ENCODE results near the gene FAM171A2.
"Not testable (repeated sequence)": the region's sequence is repeated elsewhere in the genome, so short reads cannot be mapped to it uniquely, and the experiment has no call there.

The FAM171A2 gene

DNA sequence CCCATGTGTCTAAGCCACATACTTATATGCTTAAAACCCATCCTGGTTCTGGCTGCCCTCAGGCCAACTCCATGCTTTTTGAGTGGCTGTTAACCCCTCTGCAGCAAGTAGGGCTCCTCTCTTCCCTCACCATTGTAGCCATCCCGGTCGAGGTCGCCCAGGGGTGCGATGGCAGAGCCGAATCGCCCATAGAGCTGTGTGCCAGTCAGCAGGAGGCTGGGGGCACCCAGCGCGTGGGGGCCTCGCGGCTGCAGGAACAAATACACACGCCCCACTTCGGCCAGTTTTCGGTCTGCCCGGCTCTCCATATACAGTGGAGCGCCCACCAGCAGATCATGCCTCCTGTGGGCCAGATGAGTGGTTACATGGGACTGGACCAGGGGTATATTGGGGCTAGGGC, 19.7 kb upstream of the FAM171A2 start:
- no peak for DNase-seq

DNA sequence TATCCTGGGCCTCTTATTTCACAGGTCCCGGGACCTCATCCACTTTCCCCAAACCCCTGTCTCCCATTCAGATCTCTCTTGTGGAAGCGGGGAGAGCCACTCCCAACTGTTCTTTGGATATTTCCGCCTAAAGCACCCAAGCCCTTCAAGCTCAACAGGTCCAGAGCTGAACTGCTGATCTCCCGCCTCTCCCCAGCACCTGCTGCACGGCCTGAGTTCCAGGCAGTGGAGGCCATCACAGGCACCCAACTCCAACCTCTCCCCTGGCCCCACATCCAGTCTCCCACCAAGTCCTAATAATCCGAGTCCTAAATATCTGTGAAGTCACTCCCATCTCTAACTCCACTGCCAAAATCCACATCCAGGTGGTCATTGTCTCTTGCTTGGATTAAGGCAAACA, 19.3 kb upstream of the FAM171A2 start:
- DNase-seq, result no peak

DNA sequence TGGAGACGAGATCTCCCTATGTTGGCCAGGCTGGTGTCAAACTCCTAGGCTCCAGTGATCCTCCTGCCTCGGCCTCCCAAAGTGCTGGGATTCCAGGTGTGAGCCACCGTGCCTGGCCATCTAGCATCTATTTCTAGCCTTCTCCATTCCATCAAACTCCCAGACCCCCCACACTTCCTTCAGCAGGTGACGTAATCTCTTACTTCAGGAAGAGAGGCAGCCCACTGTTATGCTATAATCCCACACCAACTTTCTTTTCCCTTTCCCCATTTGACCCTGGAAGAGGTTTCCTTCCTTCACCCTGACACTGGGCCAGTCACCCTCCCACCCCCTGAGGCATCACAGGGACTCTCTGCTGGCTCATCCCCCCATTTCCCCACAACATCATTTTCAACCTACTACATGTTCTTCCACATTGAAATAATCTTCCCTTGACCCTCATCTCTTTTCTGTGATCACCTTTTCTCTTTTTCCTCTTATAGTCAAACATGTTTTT, 18.2 kb upstream of the FAM171A2 start:
- DNase-seq, result no peak

- DNase-seq, result no peak
These were observed 17.1 kb upstream of the FAM171A2 start for GRCh38 chr17:44380767-44381166.

GRCh38 chr17:44379887-44380286, 16.2 kb upstream of the FAM171A2 start:
- DNase-seq, result no peak

- no peak for DNase-seq
These were observed 14.6 kb upstream of the FAM171A2 start for GRCh38 chr17:44378171-44378705.

- no peak for DNase-seq
These were observed 13.1 kb upstream of the FAM171A2 start for GRCh38 chr17:44376779-44377178.

GRCh38 chr17:44376124-44376523, 12.5 kb upstream of the FAM171A2 start:
- DNase-seq, result peak; percentile 59

DNA sequence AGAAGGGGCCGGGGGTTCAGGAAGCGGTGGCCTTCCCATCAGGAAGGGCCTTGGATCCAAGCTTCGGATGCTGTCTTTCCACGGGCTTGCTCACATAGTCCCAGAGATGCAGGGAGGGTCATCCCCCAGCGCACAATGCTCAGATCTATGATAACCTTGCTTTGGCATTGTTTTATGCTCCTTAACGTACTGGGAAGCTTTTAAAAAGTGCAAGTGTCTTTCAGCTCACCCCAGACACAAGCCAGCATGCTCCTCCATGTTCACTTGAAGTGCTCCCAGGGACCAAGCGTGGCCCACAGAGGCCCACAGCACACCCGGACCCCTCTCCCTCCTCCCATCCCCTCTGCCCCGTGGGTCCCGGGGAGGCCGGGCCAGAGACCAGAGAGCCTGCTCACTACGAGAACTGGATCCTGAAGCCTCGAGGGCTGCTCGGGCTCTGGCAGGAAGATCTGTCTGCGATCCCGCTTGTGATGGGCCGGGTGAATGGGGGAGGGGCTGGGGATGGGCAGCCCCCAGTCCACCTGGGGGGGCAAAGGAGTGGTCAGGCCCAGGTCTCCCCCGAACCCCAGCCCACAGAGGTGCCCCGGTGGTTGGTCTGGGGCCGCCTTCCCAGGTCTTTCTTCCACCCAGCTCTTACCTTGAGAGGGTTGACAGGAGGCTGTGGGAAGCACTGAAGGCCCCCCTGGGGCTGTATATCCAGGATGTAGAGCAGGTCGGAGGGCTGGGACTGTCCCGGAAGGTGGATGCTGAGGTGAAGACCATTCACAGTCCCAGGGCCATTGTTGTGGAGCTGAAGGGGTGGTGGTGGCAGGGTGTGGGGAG, 11.8 kb upstream of the FAM171A2 start:
- peak; percentile 68 for DNase-seq

- peak; percentile 75 for DNase-seq
These were observed 10.9 kb upstream of the FAM171A2 start for GRCh38 chr17:44374306-44375195.

- DNase-seq, result no peak
These were observed 8.4 kb upstream of the FAM171A2 start for GRCh38 chr17:44372036-44372435.

DNA sequence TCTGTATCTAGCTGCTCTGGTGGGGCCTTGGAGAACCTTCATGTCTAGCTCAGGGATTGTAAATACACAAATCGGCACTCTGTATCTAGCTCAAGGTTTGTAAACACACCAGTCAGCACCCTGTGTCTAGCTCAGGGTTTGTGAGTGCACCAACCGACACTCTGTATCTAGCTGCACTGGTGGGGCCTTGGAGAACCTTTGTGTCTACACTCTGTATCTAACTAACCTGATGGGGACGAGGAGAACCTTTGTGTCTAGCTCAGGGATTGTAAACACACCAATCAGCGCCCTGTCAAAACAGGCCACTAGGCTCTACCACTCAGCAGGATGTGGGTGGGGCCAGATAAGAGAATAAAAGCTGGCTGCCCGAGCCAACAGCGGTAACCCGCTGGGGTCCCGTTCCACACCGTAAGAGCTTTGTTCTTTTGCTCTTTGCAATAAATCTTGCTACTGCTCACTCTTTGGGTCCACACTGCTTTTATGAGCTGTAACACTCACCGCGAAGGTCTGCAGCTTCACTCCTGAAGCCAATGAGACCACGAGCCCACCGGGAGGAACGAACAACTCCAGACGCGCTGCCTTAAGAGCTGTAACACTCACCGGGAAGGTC, 5.9 kb upstream of the FAM171A2 start:
- DNase-seq, result not testable (repeated sequence)

- DNase-seq, result not testable (repeated sequence)
These were observed 5.0 kb upstream of the FAM171A2 start for GRCh38 chr17:44368391-44369243.

DNA sequence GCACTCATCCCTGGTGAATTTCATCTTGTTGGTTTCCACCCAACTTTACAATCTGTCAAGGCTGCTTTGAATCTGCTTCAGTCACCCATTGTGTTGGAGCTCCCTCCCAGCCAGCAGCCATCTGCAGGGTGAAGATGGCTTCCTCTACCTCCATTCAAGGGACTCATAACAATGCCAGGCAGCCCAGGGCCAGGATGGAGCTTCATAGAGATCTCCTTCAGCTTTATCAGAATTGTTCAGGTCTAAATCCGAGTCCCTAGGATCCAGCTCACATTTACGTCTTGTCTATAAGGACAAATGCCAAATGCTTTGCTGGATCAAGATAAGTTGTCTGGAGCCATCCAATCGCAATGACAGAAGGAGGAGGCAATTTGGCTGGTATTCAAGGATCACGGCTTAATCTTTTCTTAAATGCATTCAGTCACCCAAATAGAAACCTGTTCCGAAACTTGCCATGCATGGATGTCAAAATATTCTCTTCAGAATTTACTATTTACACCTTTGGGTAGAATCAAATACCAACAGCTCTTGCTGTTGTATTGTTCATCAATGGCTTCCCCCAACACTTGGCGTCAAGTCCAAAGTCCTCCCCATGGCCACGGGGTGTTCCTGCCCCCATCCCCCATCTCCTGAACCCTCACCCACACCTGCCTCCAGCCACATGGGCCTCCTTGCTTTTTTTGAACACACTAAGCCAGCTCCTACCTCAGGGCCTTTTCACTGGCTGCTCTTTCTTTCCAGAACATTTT, 3.8 kb upstream of the FAM171A2 start:
- no peak for DNase-seq

DNA sequence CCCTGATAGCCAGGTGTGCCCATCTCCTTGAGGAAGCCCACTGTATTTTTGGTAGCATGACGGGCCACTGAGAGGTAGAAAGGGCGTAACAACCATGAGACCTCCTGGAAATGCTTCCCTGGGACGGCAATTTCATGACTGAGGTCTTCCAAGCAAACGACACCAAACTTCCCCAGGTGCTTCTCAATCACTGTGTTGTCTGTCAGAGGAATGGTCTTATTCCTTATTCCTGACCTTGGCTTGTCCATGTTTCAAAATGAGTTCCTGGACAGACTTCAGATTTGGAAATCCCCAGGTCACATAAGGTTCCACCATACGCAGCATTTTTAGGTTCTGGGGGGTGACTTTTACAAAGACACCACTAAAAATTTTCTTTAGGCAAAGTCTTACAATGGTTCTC, 1.4 kb upstream of the FAM171A2 start:
- not testable (repeated sequence) for DNase-seq

DNA sequence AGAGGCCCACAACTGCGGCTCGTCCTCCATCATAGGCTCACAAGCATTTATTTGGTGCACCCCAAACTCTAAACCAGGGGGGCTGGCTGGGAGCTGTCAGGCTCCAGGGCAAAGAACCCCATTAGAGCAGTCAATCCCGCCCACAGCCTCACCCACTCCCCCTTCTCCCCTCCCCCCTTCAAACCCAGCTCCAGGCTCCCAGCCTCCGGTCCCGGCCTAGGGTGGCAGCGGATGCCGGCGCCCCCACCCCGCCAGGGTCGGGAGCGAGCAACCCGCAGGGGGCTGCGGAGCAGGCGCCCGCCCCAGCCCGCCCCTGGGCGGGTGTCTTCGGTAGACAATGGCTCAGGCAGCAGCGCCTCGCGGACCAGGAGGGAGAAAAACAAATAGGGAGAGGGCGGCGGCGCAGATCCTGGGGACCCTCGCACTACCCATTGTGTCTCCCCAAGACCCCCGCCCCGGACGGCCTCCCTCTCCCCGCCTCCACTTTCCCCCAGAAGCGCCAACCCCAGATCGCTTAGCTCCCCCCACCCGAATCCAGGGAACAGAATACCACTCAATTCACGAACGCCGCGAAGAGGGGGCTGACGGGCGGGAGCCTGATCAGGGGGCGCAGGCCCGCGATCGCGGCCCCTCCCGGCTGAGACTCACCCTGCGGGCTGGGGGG, 572 bp downstream of the FAM171A2 start:
- peak; percentile 50 for DNase-seq

DNA sequence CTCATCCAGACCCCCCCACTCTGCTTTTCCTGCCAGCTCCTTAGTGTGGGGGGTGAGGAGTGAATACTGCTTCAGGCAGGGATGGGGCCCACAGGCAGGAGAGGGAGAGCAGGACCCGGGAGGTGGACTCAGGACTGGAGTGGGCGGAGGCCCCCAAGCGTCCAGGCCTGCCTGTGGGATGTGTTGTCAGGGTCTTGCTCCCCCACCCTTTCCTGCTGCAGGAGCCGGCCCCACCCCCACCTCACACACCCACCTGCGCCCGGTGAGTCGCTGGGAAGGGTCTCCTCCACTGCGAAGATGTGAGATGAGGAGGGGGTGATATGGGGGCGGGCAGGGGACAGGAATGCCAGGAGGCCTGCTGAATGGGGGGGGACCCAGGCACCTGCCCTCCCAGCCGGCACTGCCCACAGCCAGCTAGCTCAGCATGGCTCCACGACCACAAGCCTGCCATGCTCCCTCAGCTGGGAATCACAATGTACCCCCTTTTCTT, 1.1 kb downstream of the FAM171A2 start:
- DNase-seq, result no peak

DNA sequence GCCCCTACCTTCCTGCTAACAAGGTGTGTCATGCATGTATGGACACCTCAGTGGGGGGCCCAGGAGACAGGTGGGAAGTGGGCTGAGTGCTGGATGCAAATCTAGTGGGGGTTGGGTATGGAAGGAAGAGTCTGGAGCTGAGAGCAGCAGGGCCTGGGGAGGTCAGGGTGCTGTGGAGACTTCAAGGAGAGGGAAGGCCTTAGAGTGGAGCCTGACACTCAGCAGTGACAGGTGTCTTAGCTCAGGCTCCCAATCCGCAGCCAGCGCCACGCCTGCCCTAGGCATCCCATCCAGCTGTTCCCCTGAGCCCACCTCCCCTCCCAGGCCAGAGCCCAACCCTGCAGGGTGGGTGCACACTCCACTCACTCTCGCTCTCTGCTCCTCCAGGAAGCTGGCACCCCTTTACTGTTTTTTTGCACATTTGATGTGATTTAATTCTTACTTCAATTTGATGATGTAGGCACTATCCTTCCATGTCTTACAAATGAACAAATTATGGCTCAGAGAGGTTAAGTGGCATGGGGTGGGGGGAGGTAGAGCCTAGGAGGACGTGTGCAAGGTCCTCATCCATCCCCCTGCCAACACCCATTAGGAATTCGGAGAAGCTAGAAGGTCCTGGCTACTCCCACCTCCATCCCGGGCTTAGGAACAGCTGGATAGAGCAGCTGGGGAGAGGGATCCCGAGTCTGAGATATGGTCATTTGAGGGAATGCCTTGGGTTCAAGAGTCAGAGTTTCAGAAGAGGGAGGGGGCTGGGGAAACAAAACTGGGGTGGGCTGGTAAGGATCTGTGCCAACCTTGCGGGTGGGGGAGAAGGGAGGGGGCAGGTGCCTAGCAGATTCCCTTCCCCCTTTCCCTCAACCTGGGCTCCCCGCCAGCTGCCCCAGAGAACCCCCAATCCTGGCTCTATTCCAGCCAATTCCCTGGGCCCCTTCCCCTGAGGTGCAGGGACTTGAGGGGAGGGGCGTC, 2.1 kb downstream of the FAM171A2 start:
- no peak for DNase-seq

- peak; percentile 63 for DNase-seq
These were observed 2.8 kb downstream of the FAM171A2 start for GRCh38 chr17:44360826-44361225.

Data from DMS53 (cell line).